ENCODE measurements around the gene LCE3D. TPM values are rescaled to one million over a fixed set of nuclear protein-coding genes. Genes with fewer than 3 reads are reported as not detected.
"Not testable (repeated sequence)": the region's sequence is repeated elsewhere in the genome, so short reads cannot be mapped to it uniquely, and the experiment has no call there.

LCE3D gene
- total and polyA plus RNA-seq, 9 of the 15 experiments (the other 6 are each of a cell fraction or from before 2014, with no cell fraction given), result not detected

- ATAC-seq, result no peak
- Histone ChIP-seq H3K27me3 (ENCODE audit: control insufficient read depth in 2 of 2, insufficient read depth in 2 of 2, low read length in 2 of 2) (no peaks in the 10 kb centered on the region; a peak in 1 of 5 replicates), H3K4me1 (replicated peaks in 1 of 2; ENCODE audit: control insufficient read depth in 2 of 2, insufficient read depth in 2 of 2, low read length in 2 of 2) (no peaks in the 10 kb centered on the region), H3K27ac (ENCODE audit: extremely low read depth, low read depth, low read length) (no peak overlapping the region), H3K79me2 (ENCODE audit: control insufficient read depth, insufficient read depth, low read length) (no peaks in the 10 kb centered on the region), H3K36me3 (ENCODE audit: control insufficient read depth, insufficient read depth, low read length) (no peaks in the 10 kb centered on the region), H4K20me1 (replicated peaks; ENCODE audit: control insufficient read depth, insufficient read depth, low read length) (no peaks in the 10 kb centered on the region), H3K9ac (ENCODE audit: insufficient read depth in 1 of 2, low read depth in 2 of 2, low read length in 2 of 2) (no peak overlapping the region), H3K9me3 (replicated peaks; ENCODE audit: control insufficient read depth, insufficient read depth, low read depth, low read length) (no peaks in the 10 kb centered on the region), H3K4me3 (no peak overlapping the region), H3K9me1 (ENCODE audit: control insufficient read depth, insufficient read depth, low read length) (no peaks in the 10 kb centered on the region), H3K4me2 (ENCODE audit: insufficient read depth, low read length) (no peak overlapping the region), H2AFZ (ENCODE audit: low read depth, low read length) (no peak overlapping the region)
- 0% methylated on average over 2 of the region's 2 CpGs for WGBS (ENCODE audit: insufficient coverage, low coverage, missing lambda C conversion rate)
- CTCF ChIA-PET (ENCODE audit: low intra/inter-chr PET ratio), result no interaction called here
- intact Hi-C loops (cut with micrococcal nuclease) (no loop called here), in situ Hi-C loops (cut with MboI) (no loop called here)
- no TSS peak for BruUV-seq (replicated peaks)
- POLR2A ChIA-PET, result no interaction called here
- FAIRE-seq, result no peak
- no peak for DNase-seq (ENCODE audit: extremely low read depth in 1 of 4, low spot score in 3 of 4)
- no peak for TF ChIP-seq EP300 (IDR thresholded peaks at IDR 0.05; ENCODE audit: low read length)
- TF ChIP-seq, protein P1, sequence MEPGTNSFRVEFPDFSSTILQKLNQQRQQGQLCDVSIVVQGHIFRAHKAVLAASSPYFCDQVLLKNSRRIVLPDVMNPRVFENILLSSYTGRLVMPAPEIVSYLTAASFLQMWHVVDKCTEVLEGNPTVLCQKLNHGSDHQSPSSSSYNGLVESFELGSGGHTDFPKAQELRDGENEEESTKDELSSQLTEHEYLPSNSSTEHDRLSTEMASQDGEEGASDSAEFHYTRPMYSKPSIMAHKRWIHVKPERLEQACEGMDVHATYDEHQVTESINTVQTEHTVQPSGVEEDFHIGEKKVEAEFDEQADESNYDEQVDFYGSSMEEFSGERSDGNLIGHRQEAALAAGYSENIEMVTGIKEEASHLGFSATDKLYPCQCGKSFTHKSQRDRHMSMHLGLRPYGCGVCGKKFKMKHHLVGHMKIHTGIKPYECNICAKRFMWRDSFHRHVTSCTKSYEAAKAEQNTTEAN (CRISPR knock-in tag; IDR thresholded peaks at IDR 0.05), result no peak
- TF ChIP-seq RFX7 (CRISPR knock-in tag; IDR thresholded peaks at IDR 0.05), result no peak
- no peak for TF ChIP-seq CTBP1 (IDR thresholded peaks at IDR 0.05; ENCODE audit: borderline replicate concordance)
- no peak for TF ChIP-seq KDM4B (IDR thresholded peaks at IDR 0.05; ENCODE audit: borderline replicate concordance in 2 of 2, low read depth in 1 of 2)
- TF ChIP-seq KHSRP (IDR thresholded peaks at IDR 0.05), result no peak
- no peak for TF ChIP-seq JUNB (CRISPR knock-in tag; conservative IDR thresholded peaks at IDR 0.05)
- TF ChIP-seq ZKSCAN3 (CRISPR knock-in tag; IDR thresholded peaks at IDR 0.05), result no peak
- no peak for TF ChIP-seq U2AF1 (optimal IDR thresholded peaks at IDR 0.05; ENCODE audit: low read depth, low read length)
- TF ChIP-seq TGIF2 (CRISPR knock-in tag; IDR thresholded peaks at IDR 0.05), result no peak
Measured at GRCh38 chr1:152565115-152565514, 15.2 kb downstream of the LCE3D start.

DNA sequence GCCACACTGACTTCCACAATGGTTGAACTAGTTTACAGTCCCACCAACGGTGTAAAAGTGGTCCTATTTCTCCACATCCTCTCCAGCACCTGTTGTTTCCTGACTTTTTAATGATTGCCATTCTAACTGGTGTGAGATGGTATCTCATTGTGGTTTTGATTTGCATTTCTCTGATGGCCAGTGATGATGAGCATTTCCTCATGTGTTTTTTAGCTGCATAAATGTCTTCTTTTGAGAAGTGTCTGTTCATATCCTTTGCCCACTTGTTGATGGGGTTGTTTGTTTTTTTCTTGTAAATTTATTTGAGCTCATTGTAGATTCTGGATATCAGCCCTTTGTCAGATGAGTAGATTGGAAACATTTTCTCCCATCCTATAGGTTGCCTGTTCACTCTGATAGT is 32.0 kb downstream of the LCE3D start:
- intact Hi-C loops (cut with micrococcal nuclease); H3K9ac ChIP-seq (ENCODE audit: insufficient read depth in 1 of 2, low read depth in 2 of 2, low read length in 2 of 2); CTCF ChIA-PET (ENCODE audit: low intra/inter-chr PET ratio); FAIRE-seq; in situ Hi-C loops (cut with MboI); H3K36me3 ChIP-seq (ENCODE audit: control insufficient read depth, insufficient read depth, low read length); H3K27ac ChIP-seq (ENCODE audit: extremely low read depth, low read depth, low read length); DNase-seq (ENCODE audit: extremely low read depth in 1 of 4, low spot score in 3 of 4); BruUV-seq (replicated peaks); H2AFZ ChIP-seq (ENCODE audit: low read depth, low read length); H3K27me3 ChIP-seq (ENCODE audit: control insufficient read depth in 2 of 2, insufficient read depth in 2 of 2, low read length in 2 of 2); H3K4me3 ChIP-seq; H3K79me2 ChIP-seq (ENCODE audit: control insufficient read depth, insufficient read depth, low read length); H4K20me1 ChIP-seq (replicated peaks; ENCODE audit: control insufficient read depth, insufficient read depth, low read length); H3K9me1 ChIP-seq (ENCODE audit: control insufficient read depth, insufficient read depth, low read length); H3K4me2 ChIP-seq (ENCODE audit: insufficient read depth, low read length); H3K9me3 ChIP-seq (replicated peaks; ENCODE audit: control insufficient read depth, insufficient read depth, low read depth, low read length); H3K4me1 ChIP-seq (replicated peaks in 1 of 2; ENCODE audit: control insufficient read depth in 2 of 2, insufficient read depth in 2 of 2, low read length in 2 of 2); ATAC-seq; POLR2A ChIA-PET: not testable (repeated sequence)
- WGBS (ENCODE audit: insufficient coverage, low coverage, missing lambda C conversion rate), result no CpG with 5 or more reads among the region's 1 CpG
